8988T (cell line): ENCODE data around the gene IGLL5.

ENCODE experiments used
- DNase-seq: peaks from one replicate; pipeline ENCODE4 v3.0.0; 2011

IGLL5 gene

DNA sequence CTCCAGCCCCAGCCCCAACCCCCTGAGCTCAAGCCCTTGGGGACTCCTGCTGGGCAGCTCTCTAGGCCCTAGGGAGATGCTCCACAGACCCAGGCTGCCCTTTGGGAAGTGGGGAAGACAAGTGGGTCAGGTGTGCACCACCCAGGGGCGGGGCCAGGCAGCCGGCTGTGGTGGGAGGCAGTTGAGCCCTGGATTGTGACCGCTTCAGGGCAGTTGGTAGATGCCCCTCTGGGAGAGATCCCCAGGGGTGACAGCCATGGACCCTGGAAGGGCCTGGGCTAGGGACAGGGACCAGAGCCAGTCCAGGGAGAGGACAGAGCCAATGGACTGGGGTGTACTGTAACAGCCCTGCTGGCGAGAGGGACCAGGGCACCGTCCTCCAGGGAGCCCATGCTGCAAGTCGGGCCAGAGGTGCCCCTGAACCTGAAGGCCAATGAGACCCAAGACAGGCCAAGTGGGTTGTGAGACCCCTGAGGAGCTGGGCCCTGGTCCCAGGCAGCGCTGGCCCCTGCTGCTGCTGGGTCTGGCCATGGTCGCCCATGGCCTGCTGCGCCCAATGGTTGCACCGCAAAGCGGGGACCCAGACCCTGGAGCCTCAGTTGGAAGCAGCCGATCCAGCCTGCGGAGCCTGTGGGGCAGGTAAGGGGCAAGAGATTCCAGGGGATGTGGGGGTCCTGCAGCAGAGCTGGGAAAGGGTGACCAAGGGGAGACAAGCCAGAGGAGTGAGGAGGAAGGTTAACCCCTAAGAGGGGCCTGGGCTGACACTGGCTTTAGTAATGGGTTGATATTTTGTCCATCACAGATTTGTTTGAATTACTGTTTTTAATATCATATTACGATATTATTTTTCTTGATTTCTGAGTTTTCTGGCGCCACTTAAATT is at the start of gene IGLL5:
Gene IGLL5 (plus strand): TSS at position 196 of the 883 bp plus-strand sequence. CDS start 238 bp downstream, at position 434.
- no peak for DNase-seq

DNA sequence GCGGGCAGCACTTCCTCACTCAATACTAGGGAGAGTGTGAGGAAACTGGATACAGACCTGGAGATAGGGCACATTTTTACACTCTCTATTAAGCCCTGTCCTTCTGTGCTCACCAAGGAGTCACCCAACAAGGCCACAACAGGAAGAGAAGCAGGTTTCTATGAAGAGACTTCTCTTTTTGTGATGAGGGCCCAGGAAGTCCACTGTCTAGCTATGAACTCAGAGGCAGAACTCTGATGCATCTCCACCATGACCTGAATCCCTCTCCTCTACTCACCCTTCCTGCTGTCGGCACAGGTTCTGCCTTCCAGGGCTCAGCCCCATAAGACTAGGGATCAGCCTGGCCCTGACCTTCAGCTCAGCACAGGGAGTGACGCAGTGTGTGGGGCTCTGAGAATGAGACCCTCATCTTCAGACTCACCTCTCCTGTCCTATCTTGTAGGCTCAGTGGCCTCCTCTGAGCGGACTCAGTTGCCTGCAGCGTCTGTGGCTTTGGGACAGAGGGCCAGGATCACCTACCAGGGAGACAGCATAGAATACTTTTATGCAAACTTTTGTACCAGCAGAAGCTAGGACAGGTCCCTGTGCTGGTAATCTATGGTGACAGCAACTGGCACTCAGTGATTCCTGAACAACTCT is 49.3 kb upstream of the IGLL5 start:
- DNase-seq = no peak

DNA sequence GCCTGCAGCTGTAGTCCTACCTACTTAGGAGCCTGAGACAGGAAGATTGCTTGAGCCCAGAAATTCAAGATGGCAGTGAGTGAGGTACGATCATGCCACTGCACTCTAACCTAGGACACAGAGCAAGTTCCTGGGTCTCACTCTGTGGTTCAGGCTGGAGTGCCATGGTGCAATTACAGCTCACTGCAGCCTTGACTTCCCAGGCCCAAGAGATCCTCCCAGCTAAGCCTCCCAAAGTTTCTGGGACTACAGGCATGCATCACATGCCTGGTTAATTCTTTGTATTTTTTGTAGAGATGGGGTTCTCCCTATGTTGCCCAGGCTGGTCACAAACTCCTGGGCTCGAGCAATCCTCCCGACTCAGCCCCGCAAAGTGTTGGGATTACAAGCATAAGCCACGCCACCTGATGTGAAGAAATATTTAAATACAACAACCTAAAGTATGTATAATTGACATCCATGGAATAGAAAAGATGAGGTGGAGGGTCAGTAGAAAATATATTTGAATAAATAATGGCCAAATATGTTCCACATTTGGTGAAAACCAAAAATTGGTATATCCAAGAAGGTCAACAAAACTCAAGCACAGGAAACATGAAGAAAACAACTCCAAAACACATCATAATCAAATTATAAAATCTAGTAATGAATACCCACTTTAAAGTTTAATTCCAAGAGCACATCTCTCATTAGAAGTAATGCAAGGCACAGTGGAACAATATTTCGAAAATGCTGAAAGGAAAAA is 47.9 kb upstream of the IGLL5 start:
- no peak for DNase-seq

DNA sequence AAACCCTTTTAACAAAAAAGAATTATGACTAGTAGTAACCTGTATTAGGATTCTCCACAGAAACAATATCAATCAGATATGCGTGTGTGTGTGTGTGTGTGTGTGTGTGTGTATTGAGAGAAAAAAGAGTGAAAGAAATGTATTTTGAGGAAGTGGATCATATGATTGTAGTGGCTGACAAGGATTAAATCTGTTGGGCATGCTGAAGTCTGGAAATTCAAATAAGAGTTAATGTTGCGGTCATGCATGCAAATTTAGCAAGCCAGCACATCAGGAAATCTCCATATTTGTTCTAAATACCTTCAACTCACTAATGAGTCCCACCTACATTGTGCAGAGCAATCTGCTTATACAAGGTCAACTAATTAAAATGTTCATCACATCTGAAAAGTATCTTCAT is 46.8 kb upstream of the IGLL5 start:
- no peak for DNase-seq

DNA sequence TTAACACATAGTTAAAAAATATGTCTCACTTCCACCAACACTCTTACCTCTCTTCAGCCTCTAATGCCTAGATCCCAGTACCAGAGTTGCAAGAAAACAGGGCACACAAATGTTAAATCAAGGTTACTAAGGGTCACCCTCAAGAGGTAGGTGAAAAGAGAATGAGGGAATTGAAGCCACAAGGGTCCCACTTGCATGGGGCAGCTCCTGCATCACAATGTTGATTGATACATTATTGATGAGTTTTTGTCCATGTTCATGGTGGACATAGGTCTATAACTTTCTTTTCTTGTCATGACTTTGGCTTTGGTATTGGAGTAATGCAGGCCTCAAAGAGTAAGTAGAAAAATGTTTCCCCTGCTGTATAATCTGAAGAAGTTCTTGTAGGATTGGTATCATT is 46.0 kb upstream of the IGLL5 start:
- DNase-seq = no peak

DNA sequence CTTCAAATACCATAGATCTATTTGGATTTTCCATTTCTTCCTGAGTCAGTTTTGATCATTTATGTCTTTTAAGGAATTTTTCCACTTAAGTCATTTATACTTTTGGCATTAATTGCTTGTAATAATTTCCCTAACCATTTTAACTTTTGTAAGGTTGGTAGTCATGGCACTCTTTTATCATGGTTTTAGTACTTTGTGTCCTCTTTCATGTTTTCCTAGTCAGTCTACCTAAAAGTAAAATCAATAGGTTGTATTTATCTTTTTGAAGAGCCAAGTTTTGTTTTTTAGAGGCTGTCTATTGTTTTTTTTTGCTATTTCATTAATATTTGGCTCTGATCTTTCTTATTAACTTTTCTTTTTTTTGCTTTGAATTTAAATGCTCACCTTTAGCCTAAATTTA is 45.5 kb upstream of the IGLL5 start:
- no peak for DNase-seq

DNA sequence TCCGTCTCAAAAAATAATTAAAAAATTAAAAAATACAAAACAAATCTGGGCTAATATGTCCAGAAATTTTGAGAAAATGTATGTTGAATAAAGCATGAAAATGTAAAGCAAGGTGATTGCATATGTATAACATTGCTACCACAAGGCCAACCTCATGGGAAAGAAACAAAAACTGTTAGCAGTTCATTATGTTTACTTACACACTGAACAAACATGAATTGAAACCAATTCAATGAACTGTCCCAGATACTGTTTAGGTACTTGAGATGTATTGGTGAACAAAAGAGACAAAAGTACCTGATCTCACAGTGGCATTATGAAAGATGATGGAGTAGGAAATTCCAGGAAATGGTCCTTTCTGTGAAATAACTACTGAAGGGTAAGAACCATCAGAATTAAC is 43.8 kb upstream of the IGLL5 start:
- no peak for DNase-seq

DNA sequence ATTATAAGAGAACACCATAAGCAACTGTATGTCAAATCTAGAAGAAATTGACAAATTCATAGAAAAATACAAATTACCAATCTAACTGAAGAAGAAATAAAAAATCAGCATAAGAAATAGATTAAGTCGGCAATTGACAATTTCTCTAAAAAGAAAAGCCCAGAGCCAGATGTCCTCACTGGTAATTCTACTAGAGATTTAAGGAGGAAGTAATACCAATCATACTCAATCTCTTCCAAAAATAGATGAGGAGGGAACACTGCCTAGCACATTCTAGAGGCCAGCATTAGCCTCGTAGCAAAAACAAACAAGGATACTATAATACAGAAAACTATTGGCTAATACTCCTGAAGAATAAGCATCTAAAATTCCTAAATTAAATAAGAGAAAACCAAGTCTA is 40.4 kb upstream of the IGLL5 start:
- no peak for DNase-seq

DNA sequence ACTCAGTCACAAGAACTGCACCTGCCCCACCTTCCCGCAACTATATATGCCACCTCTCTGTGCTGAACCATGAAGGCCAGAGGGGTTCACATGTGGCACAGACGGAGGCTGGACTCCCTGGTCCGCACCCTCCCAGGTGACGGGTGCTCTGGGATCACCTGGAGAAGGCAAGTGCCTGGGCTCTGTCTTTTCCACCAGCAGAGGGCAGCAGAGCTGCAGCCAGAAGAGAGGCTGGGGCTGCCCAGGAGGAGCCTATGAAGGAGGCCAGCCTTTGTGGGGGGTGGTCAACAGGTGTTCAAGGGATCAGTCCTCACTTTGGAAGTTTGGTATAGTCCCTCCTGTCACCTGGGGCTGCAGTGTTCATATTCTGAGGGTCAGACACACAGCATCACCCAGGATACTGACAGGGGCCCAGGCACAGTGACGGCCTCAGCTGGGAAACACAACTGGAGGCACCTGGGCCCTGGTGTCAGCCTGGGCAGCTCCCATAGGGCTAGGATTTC is 39.2 kb upstream of the IGLL5 start:
- DNase-seq = no peak

DNA sequence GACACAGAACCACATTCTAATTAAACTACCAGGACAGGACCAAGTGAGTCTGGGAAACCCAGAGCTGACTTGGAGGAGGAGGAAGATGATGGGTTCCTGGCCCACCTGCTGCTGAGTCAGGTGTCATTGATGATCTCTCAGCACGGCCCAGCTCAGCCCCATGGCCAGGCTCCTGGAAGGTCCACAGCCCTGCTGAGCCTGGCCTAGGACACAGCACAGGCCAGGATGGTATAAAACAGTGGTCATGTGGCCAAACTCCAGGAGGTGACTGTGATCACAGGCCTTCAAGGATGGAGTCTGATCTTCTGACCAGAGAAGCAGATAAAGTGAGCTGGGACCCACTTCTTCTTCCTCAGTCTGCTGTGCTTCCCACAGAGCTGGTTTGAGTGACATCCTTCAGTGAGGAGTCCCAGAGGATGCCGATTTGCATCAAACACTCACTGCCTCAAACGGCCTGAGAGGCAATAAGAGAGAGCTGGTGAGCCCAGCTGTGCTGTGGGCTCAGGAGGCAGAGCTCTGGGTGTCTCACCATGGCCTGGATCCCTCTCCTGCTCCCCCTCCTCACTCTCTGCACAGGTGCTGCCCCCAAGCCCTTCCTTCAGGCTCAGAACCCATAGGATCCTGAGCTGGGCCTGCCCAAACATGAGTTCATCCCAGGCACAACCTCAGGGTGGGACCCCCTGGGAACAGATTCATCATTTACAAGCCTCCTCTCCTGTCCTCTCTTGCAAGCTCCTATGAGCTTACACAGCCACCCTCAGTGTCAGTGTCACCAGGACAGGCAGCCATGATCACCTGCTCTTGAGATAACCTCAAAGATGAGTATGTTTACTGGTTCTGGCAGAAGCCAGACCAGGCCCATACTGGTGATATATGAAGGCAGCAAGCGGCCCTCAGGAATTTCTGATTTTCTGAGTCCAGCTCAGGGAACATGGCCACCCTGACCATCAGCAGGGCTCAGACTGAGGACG is 37.7 kb upstream of the IGLL5 start:
- DNase-seq = no peak

DNA sequence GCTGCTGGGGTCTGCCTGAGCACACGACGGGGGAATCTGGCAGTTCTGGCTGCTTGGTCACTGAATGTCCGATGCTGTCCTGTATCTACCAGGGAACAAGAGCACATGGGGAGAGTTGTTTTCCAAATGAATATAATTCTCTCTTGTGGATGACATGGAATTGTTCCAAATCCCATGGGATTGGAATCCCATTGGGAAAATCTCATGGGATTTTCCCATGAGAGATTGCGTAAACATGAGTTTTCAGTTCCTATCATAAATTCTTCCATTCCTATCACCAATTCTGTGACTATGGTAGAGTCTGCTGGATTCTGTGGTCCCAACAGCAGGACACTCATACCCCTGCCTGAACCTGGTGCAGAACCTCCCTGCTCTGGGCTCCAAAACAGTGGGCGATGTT is 35.6 kb upstream of the IGLL5 start:
- no peak for DNase-seq

DNA sequence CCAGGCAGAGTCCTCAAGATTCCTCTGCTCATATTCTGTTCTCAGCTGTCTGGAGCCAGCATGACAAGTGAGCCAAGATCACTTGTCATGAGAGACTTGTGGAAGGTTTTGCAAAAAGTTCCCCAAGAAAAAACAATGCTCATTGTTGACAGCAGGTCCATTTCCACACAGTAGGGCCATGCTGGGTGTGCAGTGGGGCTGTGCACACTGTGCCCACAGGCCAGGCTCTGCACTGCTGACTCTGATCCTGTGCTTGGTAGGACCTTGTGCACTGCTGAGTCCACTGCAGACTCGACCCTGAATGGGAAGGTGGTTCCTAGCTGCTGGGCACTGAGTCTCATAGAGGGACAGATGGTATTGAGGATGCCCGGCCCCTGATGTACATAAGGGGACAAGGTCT is 33.9 kb upstream of the IGLL5 start:
- DNase-seq = no peak

DNA sequence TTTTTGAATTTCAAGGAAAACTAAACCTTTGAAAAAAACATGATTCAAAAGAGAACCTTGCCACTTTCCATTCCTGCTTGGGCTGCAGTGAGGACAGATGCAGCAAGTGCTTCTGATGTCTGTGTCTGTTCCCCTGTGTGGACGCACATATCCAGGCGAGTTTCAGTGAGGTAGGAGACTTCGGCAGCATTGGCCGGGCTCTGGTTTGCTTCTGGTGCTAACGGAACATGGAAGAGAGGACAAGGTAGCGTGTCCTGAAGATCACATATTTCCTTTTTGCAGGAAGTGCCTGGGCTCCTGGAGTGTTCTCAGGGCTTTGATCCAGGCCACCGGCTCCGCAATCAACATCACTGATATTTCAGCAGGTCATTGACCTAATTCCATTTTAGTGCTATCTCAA is 33.1 kb upstream of the IGLL5 start:
- no peak for DNase-seq

DNA sequence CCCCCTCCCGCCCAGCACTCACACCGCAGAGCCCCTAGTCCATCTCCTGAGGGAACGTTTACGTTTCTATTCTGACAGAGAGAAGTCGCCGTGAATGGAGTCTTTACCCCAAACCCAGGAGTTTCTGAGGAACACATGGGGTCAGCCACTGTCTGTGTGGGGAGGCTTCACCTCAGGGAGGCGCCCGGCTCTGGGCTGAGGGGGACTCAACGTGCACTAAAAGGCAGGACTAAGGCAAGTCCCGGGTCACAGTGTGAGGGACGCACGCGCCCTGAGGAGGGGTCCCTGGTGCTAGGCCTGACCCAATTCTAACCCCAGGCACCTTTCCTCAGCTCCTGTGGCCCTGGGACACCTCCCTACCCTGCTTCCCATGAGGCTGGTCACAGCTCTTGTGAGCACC is 32.5 kb upstream of the IGLL5 start:
- no peak for DNase-seq

DNA sequence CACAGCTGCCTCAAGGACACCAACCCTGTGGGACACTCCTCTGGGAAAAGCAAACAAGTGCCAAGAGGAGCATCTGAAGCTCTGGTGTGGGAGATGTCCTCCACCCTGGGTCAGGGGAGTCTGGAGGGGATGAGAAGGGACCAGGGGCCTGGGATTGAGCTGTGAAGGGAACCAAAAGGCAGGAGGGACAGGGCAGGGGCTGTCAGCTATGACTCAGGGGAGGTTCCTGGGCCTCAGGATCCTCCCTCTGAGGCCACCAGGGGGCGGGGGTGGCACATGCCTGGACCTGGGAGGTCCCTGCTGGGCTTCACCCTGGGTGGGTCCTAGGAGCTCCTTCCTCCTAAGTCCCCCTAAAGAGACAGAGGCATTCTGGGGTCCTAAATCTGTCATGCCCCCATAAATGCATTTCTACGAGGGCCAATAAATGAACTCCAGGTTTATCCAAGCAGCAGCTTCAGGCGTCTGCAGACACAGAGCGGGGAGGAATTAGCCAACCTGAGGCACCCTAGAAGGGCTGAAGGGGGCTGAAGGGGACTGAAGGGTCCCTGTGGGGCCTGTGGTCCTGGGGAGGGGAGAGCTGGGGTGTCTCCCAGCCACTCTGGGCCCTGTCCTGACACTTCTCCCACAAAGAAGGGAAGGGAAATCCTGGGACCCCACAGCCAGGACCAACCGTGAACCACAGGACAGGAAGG is 31.9 kb upstream of the IGLL5 start:
- DNase-seq = no peak

DNA sequence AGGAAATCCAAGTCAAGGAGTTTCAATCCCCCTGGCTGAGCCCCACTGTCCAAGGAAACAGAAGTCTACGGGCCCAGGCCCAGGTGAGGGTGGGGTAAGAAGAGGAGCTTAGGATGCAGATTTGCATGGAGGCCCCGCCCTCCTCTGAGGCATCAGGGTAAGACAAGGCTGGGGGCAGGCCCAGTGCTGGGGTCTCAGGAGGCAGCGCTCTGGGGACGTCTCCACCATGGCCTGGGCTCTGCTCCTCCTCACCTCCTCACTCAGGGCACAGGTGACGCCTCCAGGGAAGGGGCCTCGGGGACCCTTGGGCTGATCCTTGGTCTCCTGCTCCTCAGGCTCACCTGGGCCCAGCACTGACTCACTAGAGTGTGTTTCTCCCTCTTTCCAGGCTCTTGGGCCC is 31.3 kb upstream of the IGLL5 start:
- DNase-seq = no peak

DNA sequence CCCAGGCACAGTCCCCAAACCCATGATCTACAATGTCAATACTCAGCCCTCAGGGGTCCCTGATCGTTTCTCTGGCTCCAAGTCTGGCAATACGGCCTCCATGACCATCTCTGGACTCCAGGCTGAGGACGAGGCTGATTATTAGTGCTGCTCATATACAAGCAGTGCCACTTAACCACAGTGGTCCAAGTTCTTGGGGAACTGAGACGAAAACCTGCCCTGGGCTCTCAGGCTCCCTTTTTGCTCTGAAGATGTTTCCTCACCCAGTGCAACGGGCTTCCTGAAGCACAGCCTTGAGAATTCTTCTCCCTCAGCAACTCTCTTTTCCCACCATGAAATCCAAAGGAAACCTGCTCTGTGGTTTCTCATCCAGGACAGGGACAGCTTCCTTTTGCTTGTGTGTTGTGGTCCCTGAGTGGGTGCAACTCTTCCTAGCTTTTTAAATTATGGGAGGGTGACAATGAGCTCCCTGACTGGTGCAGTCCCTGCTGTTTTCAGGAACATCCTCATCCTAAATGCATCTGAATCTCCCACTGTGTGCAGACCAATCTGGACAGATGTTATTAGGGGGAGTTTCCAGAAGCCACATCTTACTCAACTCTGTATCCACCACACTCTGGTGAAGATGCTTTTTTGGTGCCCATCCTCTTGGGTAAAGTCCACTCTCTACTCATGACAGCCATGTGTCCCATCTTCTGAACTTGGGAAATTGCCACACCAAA is 30.6 kb upstream of the IGLL5 start:
- no peak for DNase-seq

DNA sequence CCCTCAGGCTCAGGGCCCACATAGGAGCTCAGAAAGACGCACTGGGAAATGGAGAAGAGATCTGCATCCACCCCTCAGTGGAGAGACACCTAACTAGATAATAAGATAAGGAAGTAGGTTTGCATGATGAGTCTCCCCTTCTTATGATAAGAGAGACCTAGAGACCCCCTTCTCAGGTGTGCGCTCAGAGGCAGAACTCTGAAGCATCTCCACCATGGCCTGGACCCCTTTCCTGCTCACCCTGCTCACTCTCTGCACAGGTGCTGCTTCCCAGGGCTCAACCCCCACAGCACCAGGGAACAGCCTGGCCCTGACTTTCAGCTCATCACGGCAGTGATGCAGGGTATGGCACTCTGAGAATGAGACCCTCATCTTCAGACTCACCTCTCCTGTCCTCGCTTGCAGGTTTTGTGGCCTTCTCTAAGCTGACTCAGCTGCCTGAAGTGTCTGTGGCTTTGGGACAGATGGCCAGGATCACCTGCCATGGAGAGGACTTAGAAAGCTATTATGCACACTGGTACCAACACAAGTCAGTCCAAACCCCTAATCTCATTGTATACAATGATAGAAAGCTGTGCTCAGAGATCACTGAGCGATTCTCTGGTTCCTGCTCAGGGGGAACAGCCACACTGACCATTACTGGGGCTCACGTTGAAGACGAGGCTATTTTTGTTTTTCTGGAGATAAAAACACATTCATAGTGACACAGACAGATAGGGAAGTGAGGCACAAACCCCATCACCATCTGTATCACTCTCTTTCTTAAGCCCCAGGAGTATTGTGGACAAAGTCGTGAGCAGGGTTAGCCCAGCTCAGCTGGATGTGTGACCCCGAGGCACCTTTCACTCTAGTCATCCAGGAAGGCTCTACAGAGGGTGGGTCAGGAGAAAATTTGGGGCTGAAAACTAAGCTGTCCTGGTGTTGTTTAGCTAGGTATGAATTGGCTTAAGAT is 29.7 kb upstream of the IGLL5 start:
- no peak for DNase-seq

DNA sequence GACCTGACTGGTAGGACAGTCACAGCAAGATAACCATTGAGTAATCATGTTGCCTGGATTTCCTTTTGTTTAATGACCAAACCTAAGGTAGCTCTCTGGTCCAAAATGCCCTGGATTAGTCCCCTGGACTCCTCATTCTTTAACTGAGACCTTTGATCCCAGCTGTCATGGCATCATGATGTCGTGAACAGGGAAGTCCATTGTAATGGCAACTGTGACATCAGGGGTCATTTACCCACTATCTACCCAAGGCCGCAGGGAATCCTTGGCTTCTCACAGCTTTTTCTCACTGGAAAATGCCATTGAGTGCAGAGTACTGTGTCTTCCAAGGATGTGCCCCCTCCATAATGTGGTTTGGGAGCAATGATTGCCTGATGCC is 29.1 kb upstream of the IGLL5 start:
- DNase-seq = no peak

DNA sequence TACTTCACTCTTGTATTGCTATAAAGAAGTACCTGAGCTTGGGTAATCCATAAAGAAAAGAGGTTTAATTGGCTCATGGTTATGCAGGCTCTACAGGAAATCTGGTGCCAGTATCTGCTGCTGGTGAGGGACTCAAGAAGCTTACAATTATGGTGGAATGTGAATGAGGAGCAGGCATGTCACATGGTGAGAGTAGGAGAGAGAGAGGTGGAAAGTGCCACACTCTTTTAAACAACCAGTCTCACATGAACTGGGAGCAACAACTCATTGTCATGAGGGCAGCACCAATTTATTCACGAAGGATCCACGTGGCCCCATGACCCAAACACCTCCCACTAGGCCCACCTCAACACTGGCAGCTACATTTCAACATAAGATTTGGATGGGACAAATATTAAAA is 24.6 kb upstream of the IGLL5 start:
- no peak for DNase-seq
